AG08396 (cell line): ENCODE data around the gene CHADL.
A peak's percentile ranks its signal among the peaks of the same experiment; 100 is the strongest.

Source experiments
- DNase-seq: peaks from one replicate; pipeline ENCODE4 v3.0.0; 2012; ENCODE audit warnings: low spot score, mixed read lengths

The CHADL gene

GRCh38 chr22:41229730-41230400, 10.9 kb downstream of the CHADL start:
- DNase-seq, result no peak

- no peak for DNase-seq
These were observed 11.5 kb downstream of the CHADL start for GRCh38 chr22:41229215-41229614.

- no peak for DNase-seq
These were observed 13.7 kb downstream of the CHADL start for GRCh38 chr22:41226723-41227655.

- DNase-seq, result no peak
These were observed 17.2 kb downstream of the CHADL start for GRCh38 chr22:41223535-41223934.

GRCh38 chr22:41222846-41223507, 17.8 kb downstream of the CHADL start:
- no peak for DNase-seq

- peak; percentile 80 for DNase-seq
These were observed 23.1 kb downstream of the CHADL start for GRCh38 chr22:41217553-41218157.

- no peak for DNase-seq
These were observed 23.7 kb downstream of the CHADL start for GRCh38 chr22:41216984-41217383.

- DNase-seq, result no peak
These were observed 24.8 kb downstream of the CHADL start for GRCh38 chr22:41215926-41216325.

GRCh38 chr22:41215409-41215808, 25.3 kb downstream of the CHADL start:
- DNase-seq, result no peak

GRCh38 chr22:41206719-41207118, 34.0 kb downstream of the CHADL start:
- DNase-seq, result no peak

- peak; percentile 98 for DNase-seq
These were observed 35.5 kb downstream of the CHADL start, which contains the start of gene L3MBTL2 for GRCh38 chr22:41204992-41205900. Gene L3MBTL2, plus strand, starts transcription at chr22:41205312. Its CDS starts 51 bp downstream, at chr22:41205363.

GRCh38 chr22:41204066-41204465, 36.7 kb downstream of the CHADL start:
- DNase-seq, result no peak

- no peak for DNase-seq
These were observed 37.6 kb downstream of the CHADL start for GRCh38 chr22:41203118-41203517.

- DNase-seq, result no peak
These were observed 39.6 kb downstream of the CHADL start for GRCh38 chr22:41201141-41201540.

GRCh38 chr22:41198027-41198580, 42.6 kb downstream of the CHADL start:
- no peak for DNase-seq

GRCh38 chr22:41197038-41197972, 43.4 kb downstream of the CHADL start:
- peak; percentile 94 for DNase-seq

- no peak for DNase-seq
These were observed 46.9 kb downstream of the CHADL start for GRCh38 chr22:41193829-41194228.

GRCh38 chr22:41191467-41191866, 49.3 kb downstream of the CHADL start:
- no peak for DNase-seq

GRCh38 chr22:41184679-41185078, 56.1 kb downstream of the CHADL start:
- no peak for DNase-seq
